Ureter (tissue), 1 donor: ENCODE data around the gene MALSU1. TPM values are rescaled to one million over a fixed set of nuclear protein-coding genes. Genes with fewer than 3 reads are reported as not detected.

ENCODE experiments used
- total RNA-seq: library from RNA; stranded (reverse); gene quantifications from one replicate; pipeline ENCODE4 v1.2.4, GENCODE V29; 2023
- donor health status: DM: yes; HTN: yes; CAD: no.

Gene MALSU1
- total RNA-seq, 1 donor from 2014 or later = 46.6 TPM

Other genes with a start within 250 kb of the MALSU1 start
- 16.6 TPM for gene KLHL7, start 193.6 kb upstream of the MALSU1 start, total RNA-seq
- gene NUP42, start 117.3 kb upstream of the MALSU1 start, total RNA-seq = 41.7 TPM
- gene GPNMB, start 52.6 kb upstream of the MALSU1 start, total RNA-seq = 93.6 TPM
- gene IGF2BP3, start 171.2 kb downstream of the MALSU1 start, total RNA-seq = 0.78 TPM
- 147 TPM for gene TRA2A, start 232.6 kb downstream of the MALSU1 start, total RNA-seq